ENCODE measurements around the gene IL12RB1.
"Not testable (repeated sequence)": the region's sequence is repeated elsewhere in the genome, so short reads cannot be mapped to it uniquely, and the experiment has no call there.

IL12RB1 gene

DNA sequence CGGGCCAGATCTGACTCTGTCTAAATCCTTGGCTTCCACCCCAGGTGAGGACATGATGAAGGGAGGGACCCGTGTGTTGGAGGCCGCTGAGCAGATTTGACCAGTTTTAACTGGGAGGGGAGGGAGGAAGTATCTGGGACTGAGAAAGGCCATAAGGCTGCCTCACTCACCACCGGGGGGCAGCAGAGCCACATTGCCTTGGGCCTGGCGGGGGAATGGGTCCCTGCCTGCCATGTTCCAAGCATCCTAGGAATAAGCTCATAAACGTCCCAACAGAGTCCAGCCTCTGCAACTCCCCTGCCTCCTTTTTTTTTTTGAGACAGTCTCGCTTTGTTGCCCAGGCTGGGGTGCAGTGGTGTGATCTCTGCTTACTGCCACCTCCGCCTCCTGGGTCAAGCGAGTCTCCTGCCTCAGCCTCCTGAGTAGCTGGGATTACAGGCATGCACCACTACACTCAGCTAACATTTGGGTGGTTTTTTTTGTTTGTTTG is 26.3 kb upstream of the IL12RB1 start:
- DNase-seq (ENCODE audit: low spot score): peak; percentile 87

DNA sequence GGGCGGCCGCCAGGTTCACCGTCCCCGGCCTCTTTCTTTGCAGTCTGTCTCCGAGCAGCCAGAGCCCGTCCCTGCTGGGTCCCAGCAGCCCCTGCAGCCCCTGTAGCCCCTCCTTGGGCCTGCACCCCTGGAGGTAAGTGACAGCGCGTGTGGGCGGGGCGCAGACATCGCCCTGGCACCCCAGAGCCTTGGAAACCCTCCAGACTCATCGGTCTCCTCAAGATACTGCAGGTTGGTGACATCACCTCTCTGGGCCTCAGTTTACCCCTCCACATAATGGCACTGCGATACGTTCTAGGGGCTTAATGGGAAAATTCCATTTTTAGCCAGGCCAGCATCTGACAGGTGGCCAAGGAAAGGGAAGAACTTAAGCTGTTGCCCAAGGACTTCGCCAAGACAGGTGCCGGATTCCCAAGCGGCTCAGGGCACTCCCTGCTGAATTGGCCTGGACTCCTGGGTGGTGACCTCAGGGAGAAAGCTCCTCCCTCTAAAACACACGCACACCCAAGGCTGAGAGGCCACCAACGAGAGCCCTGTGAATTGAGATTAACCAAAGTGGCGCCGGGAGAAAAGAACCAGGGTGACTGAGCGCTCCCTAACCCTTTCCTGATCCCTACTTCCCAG is 24.0 kb upstream of the IL12RB1 start:
- DNase-seq (ENCODE audit: low spot score): no peak

DNA sequence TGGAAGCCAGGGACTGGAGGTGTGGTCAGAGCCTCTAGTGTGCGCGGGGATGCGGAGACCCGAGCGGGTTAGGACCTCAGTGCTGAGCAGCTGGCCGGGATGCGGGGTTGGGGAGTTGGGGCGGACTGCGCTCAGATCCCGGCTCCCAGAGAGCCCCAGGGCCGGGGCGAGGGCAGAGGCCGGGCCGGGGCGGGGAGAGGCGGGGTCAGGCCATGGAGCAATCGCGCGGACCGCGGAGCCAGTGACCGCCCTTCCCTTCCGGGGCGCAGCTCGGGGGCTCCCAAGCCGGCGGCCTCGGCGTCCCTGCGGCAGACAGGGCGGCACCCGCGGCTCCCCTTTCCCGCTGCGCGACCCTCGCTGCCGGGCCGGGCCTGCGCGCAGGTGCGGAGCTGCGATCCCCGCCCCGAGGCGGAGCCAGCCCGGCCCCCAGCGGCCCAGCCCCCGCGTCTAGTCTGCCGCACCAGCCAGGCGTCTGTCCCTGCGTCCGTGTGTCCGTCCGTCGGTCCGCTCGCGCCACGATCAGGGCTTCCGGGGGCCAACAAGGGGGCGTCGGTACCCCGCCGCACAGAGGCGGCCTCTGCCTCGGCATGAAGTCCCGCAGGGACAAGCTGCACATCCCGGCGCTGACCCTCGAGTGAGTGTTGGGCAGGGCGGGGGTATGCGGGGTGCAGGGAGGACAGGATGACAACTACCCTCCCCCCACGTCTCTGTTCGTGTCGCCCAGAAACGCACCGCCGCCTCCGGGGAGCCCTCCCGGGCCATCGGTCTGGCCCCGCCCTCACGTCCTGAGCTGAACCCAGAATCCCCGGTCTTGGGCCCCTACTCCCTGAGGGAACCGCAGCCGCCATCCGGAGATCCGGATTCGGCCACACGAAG is 23.2 kb upstream of the IL12RB1 start:
- no peak for DNase-seq (ENCODE audit: low spot score)

DNA sequence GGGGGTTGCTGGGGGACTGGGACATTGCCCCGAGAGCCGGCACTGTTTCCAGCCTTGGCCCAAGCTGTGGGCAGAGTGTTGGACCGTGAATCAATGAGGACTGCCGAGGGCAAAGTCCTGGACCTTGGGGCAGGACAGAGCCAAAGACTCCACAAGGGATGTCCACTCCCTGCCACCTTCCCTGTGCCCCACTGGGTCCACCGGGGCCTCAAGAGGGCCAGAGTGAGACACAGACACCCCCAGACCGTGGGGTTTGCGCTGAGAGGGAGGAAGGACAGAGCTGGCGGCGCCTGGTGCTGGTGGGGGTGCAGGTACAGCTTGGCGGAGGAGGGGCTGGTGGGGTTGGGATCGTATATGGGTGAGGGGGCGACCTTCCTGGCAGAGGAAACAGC is 22.6 kb upstream of the IL12RB1 start:
- DNase-seq (ENCODE audit: low spot score): no peak

DNA sequence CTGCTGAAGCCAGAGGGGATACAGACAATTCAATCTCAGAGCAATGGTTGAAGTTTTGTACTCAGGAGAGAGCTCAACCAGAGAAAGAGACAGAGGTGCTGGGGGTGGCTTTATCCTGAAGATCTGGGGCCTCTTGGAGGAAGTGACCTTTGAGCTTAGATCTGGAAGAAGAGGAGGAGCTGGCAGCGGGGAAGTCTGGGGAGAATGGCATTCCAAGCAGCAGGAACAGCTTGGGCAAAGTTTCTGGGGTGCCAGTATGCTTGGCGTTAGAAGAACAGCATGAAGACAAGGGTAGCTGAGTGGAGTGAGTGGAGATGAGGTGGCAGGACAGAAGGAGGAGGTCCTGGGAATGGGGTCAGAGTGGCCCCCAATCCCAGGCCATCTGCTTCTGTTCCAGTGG is 22.2 kb upstream of the IL12RB1 start:
- DNase-seq (ENCODE audit: low spot score): no peak

DNA sequence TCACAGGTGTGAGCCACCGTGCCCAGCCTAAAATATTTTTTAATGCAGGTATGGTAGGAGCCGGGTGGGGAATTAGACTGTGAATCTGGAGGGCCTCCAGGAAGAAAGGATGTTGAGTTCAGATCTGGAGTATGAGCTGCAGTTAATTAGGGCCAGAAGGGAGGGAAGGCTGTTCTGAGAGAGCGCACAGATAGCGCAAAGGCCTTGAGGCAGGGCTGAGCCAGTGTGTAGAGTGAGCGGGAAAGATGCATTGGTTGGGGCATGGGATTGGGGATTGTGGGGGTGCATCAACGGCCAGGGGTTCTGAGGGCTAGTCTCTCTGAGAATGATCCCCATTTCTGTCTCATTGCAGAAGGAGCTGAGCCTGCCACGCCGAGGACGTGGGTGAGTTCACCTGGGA is 20.5 kb upstream of the IL12RB1 start:
- DNase-seq (ENCODE audit: low spot score): no peak

DNA sequence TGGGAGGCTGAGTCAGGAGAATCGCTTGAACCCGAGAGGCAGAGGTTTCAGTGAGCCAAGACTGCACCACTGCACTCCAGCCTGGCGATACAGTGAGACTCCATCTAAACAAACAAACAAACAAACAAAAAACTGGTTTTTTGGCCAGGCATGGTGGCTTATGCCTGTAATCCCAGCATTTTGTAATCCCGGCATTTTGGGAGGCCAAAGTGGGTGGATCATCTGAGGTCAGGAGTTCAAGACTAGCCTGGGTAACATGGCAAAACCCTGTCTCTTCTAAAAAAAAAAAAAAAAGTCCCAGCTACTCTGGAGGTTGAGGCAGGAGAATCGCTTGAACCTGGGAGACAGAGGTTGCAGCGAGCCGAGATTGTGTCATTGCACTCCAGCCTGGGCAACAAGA is 18.5 kb upstream of the IL12RB1 start:
- DNase-seq (ENCODE audit: low spot score): not testable (repeated sequence)

DNA sequence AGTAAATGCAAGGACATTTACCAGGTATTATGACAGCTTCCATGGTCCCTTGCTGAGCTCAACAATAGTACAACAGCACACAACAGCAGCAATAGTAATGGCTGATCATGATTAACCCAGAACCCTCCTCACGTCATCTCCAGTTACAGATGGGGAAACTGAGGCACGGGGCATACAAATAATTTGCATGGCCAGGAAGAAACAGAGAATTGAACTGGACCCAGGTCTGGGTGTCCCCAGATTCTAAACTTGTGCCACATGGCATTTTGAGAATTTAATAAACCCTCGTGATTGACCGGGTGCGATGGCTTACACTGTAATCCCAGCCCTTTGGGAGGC is 18.0 kb upstream of the IL12RB1 start:
- no peak for DNase-seq (ENCODE audit: low spot score)

DNA sequence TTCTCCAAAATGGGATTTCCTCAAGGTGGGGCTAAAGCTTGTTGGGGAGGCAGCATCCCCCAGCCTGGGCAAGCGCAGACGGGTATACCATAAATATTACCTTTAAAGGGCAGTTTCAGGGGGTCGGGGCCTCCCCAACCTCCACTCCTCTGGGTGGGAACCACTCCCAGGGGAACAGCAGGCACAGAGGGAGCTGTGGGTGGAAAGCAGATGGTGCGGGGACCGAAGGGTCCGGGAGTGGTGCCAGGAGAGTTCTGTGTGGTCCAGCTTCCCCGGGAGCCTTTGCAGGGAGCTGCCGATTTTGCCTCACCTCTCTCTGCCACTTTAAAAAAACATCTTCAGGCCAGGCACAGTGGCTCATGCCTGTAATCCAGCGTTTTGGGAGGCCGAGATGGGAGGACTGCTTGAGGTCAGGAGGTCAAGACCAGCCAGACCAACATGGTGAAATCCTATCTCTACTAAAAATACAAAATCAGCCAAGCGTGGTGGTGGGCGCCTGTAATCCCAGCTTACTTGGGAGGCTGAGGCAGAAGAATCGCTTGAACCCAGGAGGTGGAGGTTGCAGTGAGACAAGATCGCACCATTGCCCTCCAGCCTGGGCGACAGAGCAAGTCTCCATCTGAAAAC is 16.3 kb upstream of the IL12RB1 start:
- no peak for DNase-seq (ENCODE audit: low spot score)

DNA sequence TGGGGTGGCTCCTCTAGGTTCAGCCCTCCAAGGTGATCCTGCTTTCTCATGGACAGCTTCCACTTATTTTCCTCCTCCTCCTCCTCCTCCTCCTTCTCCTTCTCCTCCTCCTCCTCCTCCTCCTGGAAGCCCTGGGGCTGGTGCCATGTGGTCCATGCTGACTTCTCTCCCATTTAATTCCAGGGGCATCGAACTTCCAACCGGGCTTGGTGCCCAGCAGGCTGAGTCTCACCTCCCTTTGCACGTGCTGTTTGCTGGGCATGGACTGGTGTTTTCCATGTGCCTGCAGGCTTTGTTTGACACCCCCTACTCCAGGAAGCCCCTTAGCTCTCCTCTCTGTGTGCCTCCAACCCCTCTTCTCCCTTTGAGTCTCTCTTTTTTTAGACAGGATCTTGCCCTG is 14.5 kb upstream of the IL12RB1 start:
- DNase-seq (ENCODE audit: low spot score): no peak

DNA sequence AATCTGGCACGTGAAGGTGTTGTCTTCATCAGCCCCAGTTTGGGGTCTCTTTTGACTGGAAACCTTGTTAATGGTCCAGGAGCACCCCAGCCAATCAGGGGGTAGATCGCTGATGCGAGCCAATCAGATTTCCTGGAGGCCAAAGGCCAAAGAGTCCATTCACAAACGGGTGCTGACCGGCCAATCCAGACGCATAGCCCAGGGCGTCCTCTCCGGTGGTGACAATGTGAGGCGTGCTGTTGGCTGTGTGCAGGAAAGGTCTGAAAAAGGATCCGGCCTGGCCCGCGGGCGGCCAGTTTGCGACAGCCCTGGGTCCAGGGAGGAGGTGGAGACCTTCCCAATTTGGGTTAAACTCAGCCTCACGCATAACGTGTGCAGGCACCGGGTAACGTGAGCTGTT is 14.0 kb upstream of the IL12RB1 start:
- DNase-seq (ENCODE audit: low spot score): no peak

DNA sequence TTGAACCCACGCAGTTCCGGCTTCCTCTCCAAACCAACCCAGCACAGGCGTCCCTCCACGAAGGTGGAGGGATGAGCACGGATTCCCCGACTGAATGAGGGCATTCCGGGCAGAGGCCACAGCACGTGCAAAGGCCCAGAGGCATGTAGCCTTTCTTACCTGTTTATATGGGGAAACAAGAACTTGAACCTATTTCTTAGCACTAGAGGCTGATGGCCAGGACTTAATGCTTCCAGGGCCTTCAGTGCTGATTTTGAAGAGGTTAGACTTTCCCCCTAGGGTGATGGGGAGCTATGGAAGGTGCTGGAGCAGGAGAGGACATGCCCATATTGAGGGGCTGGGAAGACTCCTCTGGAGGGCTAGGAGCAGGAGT is 12.9 kb upstream of the IL12RB1 start:
- DNase-seq (ENCODE audit: low spot score): no peak

DNA sequence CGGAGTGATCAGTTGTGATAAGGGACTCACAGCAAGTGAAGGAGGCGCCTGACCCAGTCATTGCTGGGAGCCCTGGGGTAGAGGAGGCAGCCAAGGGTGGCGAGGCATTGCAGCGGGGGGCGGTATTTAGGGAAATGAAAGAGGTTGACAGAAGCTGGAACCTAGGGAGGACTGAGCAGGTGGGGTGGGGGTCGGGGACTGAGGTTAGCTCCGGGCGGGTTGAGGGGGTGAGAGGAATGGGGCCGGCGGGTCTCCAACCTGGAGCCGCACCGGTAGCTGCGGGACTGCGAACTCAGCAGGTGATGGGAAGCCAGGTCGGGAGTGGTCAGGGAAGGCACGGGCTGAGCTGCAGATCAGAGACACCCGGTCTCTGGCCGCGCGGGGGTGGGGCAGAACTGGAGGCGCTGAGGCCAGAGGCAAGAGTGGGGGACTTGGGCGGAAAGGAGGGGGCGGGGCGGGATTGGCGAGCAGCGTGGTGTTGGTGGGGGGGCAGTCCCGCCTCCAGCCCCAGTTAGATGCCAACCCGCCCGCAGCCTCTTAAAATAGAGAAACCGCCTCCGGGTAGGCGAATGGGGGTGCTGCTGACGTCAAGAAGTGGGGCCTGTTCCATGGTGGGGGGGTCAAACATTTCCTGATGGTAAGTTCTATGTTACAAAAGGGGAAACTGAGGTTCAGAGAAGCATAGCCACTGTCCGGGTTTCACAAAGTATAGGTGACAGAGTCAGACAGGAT is 12.3 kb upstream of the IL12RB1 start:
- DNase-seq (ENCODE audit: low spot score): no peak

DNA sequence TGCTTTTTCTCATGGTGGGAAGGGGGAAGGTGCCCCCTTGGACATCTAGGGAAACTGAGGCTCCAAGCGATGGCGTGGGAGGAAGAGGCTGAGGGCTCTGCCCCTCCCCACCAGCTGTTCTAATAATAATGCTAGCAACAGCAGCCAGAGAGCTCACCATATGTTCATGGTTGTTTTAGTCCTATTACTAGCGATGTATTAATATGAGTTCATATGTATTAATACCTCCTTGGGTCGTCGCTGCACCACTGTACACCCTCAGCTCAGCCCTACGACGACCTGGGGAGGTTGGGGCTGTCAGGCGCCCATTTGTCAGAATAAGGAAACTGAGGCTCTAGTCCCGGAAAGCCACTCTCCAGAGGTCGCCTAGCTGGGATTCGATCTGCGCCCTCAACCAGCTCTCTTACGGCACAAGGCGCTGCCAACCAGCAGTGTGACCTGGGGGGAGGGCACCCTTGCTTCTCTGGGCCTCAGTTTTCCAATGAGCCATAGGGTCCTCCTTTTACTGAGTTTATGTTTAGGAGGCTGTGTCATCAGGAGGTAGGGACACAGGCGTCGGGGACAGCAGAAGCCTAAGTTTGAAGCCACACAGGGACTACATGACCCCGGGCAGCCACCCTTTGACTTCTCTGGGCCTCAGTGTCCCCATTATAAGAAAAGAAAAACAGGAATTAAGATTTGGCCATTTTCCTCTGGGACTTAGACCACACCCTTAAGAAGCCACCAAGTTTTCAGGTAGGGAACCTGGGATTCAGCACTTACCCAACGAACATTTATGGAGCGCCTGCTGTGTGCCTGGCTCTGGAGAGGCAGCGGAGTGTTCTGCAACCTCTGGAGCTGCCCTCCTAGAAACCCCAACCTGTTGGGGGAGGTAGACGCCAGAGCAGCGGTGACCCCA is 11.5 kb upstream of the IL12RB1 start:
- no peak for DNase-seq (ENCODE audit: low spot score)

DNA sequence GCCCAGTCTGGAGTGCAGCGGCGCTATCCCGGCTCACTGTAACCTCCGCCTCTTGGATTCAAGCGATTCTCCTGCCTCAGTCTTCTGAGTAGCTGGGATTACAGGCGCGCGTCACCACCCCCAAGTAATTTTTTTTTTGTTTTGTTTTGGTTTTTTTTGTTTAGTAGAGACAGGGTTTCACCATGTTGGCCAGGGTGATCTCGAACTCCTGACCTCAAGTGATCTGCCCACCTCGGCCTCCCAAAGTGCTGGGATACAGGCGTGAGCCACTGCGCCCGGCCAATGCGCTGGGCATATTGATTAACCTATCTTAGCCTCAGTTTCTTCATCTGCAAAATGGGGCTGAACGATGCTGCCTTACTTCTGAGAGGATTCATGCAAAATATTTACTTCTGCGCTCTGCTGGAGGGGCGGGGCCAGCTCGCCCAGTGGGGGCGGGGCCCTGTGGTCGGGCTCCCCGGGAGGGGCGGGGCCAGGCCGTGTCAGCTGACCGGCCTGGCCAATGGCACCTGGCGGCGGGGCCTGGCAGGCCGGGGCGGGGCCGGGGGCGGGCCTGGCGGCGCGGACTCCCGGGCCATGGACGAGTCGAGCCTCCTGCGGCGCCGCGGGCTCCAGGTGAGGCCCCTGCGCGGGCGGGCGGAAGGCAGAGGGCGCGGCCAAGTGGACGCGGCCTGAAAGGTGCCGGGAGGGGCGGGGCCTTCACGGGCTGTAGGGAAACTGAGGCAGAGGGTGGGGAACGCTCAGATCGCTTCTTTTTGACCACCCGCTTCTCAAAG is 10.7 kb upstream of the IL12RB1 start, which contains the start of gene MAST3:
TSS of gene MAST3 (plus strand) at position 562 of the 776 bp plus-strand sequence. CDS start at position 577, 15 bp downstream.
- no peak for DNase-seq (ENCODE audit: low spot score)

DNA sequence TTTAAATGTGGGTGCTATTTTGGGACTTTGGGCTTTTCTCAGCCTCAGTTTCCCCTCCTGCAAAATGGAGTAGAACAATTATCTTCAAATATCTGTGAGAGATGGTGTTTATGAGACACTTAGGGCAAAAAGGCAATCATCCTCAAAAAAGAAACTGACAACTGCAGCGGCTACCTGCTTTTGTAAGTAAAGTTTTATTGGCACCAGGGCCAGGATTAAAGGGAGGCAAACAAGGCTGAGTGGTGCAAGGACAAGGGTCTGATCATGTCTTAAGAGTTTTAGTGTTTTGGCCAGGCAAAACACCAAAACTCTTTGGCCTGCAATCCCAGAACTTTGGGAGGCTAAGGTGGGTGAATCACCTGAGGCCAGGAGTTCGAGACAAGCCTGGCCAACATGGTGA is 9.5 kb upstream of the IL12RB1 start:
- DNase-seq (ENCODE audit: low spot score): no peak

DNA sequence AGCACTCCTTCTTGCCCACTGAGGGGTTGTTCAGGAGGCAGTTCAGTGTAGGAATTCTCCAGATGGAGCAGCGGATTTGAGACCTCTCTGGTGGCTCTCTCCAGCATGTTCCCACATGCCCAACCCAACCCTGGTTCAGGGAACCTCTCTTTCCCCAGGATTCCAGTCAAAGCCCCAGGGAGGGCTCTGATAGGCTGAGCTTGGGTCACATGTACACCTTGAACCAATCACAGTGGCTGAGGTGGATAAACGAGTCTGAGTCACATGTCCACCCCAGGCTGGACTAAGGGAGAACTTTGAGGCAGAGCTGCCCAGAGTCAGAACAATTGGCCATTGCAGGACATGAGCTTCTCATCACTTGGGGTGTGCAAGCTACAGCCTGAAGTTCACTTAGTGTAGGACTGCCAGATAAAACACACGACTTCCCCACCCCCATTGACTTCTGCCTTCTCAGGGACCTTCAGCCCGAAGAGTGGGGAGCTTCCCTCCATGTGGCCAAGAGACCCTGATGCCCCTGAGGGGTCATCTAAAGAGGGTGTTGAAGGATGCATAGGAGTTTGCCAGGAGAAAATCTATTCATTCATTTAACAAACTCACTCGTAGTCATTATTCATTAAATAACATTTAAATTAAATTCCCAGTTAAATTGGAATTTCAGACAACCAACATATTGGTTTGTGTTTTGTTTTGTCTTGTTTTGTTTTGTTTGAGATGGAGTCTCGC is 6.9 kb upstream of the IL12RB1 start:
- no peak for DNase-seq (ENCODE audit: low spot score)

DNA sequence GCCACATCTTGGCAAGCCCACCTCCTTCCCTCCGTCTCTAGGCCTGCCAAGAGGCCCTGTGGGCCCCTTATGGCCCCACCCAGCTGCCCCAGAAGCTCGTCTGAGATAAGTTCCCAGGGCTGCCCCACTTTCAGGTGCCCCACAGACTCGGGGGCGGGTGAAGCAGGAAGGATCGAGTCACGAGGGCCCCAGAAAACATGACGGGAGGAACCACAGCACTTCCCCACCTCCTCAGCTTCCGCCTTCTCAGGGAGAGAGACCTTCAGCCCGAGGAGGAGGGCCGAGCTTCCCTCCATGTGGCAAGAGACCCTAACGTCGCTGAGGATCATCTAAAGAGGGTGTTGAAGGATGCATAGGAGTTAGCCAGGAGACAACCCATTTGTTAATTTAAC is 4.5 kb upstream of the IL12RB1 start:
- DNase-seq (ENCODE audit: low spot score): no peak

DNA sequence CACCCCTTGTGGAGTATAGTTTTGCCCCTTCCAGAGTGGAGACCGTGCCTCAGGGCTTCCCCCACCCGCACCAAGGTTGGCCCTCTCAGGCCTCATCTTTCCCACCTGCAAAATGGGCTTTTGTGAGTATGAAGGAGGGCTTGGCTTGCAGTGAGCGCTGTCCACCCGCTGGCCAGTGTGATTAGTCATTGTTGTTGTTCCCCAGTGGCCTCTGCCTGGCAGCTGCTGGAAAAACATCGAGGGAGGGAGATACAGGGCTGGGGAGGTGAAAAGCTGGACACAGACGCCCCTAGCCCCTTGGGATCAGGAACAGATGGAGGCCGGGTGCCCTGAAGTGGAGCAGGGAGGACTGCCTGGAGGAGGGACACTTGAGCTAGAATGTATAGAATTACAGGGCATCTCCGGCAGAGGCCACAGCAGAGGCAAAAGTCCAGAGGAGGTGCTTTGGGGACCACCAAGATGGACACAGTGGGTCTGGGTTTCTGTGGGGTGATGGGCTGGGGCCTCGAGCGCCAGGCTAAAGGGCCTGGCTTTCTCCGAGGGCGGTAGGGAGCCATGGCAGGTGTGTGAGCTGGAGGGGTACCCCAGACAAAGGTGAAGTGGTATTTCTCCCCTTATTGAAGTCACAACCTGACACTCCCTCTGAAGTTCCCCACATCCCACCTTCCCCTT is 3.9 kb upstream of the IL12RB1 start:
- no peak for DNase-seq (ENCODE audit: low spot score)
